Effector CD4-positive, alpha-beta T cell (primary cell): ENCODE results near the gene POLR1G.
"Not testable (repeated sequence)": the region's sequence is repeated elsewhere in the genome, so short reads cannot be mapped to it uniquely, and the experiment has no call there.

Experiments used
- DNase-seq: peaks from one replicate; pipeline ENCODE4 v3.0.0-alpha.2; 2020

POLR1G gene

GRCh38 chr19:45421947-45422498, 15.6 kb downstream of the POLR1G start:
- DNase-seq = no peak

GRCh38 chr19:45423033-45423588, 16.7 kb downstream of the POLR1G start:
- DNase-seq = peak; percentile 72

GRCh38 chr19:45423589-45424190, 17.2 kb downstream of the POLR1G start, which contains the start of gene ERCC1:
Gene ERCC1, minus strand, starts transcription at chr19:45423917. Its CDS starts 543 bp downstream, at chr19:45423374.
- DNase-seq = no peak

GRCh38 chr19:45424191-45425058, 18.0 kb downstream of the POLR1G start:
- DNase-seq = peak; percentile 25

GRCh38 chr19:45428384-45429231, 22.2 kb downstream of the POLR1G start:
- no peak for DNase-seq

- DNase-seq = not testable (repeated sequence)
These were observed 23.5 kb downstream of the POLR1G start for GRCh38 chr19:45429896-45430295.

- DNase-seq = not testable (repeated sequence)
These were observed 24.6 kb downstream of the POLR1G start for GRCh38 chr19:45431008-45431407.

- DNase-seq = not testable (repeated sequence)
These were observed 26.1 kb downstream of the POLR1G start for GRCh38 chr19:45432543-45432942.

- DNase-seq = no peak
These were observed 30.9 kb downstream of the POLR1G start for GRCh38 chr19:45437328-45437727.

GRCh38 chr19:45439190-45439568, 32.7 kb downstream of the POLR1G start:
- no peak for DNase-seq

GRCh38 chr19:45439569-45440258, 33.3 kb downstream of the POLR1G start:
- peak; percentile 79 for DNase-seq

- no peak for DNase-seq
These were observed 33.8 kb downstream of the POLR1G start for GRCh38 chr19:45440259-45440638.

GRCh38 chr19:45440873-45441654, 34.6 kb downstream of the POLR1G start:
- DNase-seq = no peak

- DNase-seq = no peak
These were observed 35.9 kb downstream of the POLR1G start for GRCh38 chr19:45442408-45442777.

GRCh38 chr19:45442778-45443461, 36.5 kb downstream of the POLR1G start:
- DNase-seq = peak; percentile 47

GRCh38 chr19:45443462-45444317, 37.2 kb downstream of the POLR1G start:
- DNase-seq = peak; percentile 31

GRCh38 chr19:45444318-45445041, 38.0 kb downstream of the POLR1G start:
- peak; percentile 71 for DNase-seq

- no peak for DNase-seq
These were observed 38.7 kb downstream of the POLR1G start for GRCh38 chr19:45445139-45445538.

- DNase-seq = no peak
These were observed 39.9 kb downstream of the POLR1G start for GRCh38 chr19:45446295-45446694.
